AG10803 (cell line): ENCODE results near the gene PHKB.

Source experiments
- DNase-seq: peaks from one replicate; pipeline ENCODE4 v3.0.0; 2010; ENCODE audit warnings: low read depth
- H3K4me3 ChIP-seq: 2 replicates; pipeline ENCODE4 v1.5.1; 2011; ENCODE audit warnings: mild to moderate bottlenecking, low read length, control low read depth
- TF ChIP-seq, protein P1 (sequence below): conservative IDR thresholded peaks from 2 replicates; pipeline ENCODE4 v1.5.1; 2011; ENCODE audit warnings: mild to moderate bottlenecking, low read length, control low read depth, inconsistent platforms

The PHKB gene

DNA sequence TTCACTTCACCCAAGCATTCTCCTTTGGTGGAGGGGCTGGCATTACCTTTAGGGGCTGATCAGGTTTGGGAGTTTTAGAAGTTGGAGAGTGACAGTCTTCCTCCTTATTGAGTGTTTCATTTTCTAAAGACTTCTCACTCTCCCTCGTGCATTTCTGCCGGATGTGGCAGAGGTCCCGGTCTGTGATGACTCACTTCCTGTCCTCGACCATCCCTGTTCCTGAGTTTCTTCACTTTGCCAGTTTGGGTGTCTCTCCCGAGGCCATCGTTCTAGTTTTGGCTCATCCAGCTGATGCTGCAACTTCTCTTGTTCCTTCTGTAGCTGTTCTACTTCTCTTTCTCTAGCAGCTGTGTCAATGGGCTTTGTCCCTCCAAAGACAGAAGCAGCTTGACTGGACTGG, 104.3 kb downstream of the PHKB start:
- DNase-seq = peak; percentile 67
- no peak overlapping the region for H3K4me3 ChIP-seq

DNA sequence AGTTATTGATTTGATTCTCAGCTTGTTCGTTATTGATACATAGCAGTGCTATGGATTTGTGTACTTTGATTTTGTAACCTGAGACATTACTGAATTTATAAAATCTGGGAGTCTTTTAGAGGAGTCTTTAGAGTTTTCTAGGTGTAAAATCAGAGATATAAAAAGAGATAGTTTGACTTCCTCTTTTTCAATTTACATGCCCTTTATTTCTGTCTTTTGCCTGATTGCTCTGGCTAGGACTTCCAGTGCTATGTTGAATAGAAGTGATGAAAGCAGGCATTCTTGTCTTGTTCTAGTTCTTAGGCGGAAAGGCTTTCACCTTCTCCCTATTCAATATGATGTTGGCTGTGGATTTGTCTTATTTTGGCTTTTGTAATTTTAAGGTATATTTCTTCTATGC, 106.2 kb downstream of the PHKB start:
- H3K4me3 ChIP-seq = no peak overlapping the region
- no peak for DNase-seq
- TF ChIP-seq, protein P1, sequence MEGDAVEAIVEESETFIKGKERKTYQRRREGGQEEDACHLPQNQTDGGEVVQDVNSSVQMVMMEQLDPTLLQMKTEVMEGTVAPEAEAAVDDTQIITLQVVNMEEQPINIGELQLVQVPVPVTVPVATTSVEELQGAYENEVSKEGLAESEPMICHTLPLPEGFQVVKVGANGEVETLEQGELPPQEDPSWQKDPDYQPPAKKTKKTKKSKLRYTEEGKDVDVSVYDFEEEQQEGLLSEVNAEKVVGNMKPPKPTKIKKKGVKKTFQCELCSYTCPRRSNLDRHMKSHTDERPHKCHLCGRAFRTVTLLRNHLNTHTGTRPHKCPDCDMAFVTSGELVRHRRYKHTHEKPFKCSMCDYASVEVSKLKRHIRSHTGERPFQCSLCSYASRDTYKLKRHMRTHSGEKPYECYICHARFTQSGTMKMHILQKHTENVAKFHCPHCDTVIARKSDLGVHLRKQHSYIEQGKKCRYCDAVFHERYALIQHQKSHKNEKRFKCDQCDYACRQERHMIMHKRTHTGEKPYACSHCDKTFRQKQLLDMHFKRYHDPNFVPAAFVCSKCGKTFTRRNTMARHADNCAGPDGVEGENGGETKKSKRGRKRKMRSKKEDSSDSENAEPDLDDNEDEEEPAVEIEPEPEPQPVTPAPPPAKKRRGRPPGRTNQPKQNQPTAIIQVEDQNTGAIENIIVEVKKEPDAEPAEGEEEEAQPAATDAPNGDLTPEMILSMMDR = no peak

More for the DNA sequence above, 104.3 kb downstream of the PHKB start:
- TF ChIP-seq, protein P1 = no peak

GRCh38 chr16:47568351-47568750, 107.2 kb downstream of the PHKB start:
- DNase-seq = no peak
- no peak overlapping the region for H3K4me3 ChIP-seq
- TF ChIP-seq, protein P1 = no peak

DNA sequence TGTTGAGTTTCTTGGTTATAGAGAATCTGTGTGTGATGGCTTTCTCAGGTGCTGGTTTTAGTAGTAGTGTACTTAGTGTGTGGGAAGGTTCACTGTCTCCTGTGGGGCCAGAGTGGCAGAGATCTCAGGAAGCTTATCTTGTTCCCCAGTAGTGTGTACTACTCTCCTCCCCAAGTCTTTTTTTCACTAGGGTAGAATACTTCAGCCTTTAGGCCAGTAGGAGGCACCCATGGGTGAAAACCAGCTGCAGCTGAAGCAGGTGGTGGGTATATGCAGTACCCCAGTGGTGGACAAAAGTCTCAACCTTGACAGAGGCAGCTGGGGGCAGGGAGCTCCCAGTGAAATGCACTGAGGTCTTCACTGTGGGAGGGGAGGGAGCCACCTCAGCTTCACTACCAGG, 109.9 kb downstream of the PHKB start:
- TF ChIP-seq, protein P1 = no peak
- H3K4me3 ChIP-seq = no peak overlapping the region
- DNase-seq = no peak

DNA sequence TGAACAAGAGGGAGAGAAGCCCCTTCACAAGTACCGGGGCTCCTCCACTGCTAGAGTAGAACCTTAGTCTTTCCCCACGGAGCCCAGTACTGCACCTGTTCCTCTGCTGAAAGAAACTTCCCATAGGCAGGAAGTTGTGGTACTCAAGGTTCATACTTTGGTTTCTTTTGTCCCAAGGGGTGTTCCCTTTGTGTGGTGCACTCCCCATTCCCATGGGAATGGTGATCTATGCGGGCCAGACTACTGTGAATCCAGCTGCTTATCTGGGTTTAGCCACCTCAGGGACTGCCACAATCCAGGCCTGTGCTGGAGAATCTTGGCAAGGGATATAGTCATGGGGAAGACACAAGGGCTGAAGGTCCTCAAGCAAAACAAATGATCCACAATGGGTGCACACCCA, 110.6 kb downstream of the PHKB start:
- DNase-seq = no peak
- no peak overlapping the region for H3K4me3 ChIP-seq
- TF ChIP-seq, protein P1 = no peak

- DNase-seq = peak; percentile 45
- no peak overlapping the region for H3K4me3 ChIP-seq
- TF ChIP-seq, protein P1 = no peak
Measured at GRCh38 chr16:47574091-47575054, 113.2 kb downstream of the PHKB start.

GRCh38 chr16:47577029-47577428, 115.9 kb downstream of the PHKB start:
- TF ChIP-seq, protein P1 = no peak
- no peak for DNase-seq
- H3K4me3 ChIP-seq = no peak overlapping the region
